Erythroblast (primary cell): Measurements from ENCODE around the gene CSNK1E.

Source experiments
- GATA1 ChIP-seq: IDR thresholded peaks from 2 replicates; pipeline ENCODE4 v1.6.1; 2011; ENCODE audit warnings: low read depth, mild to moderate bottlenecking, control low read depth, low read length, moderate library complexity
- POLR2A ChIP-seq: IDR thresholded peaks from 2 replicates; pipeline ENCODE4 v1.6.1; 2011; ENCODE audit warnings: mild to moderate bottlenecking, low read length

DNA sequence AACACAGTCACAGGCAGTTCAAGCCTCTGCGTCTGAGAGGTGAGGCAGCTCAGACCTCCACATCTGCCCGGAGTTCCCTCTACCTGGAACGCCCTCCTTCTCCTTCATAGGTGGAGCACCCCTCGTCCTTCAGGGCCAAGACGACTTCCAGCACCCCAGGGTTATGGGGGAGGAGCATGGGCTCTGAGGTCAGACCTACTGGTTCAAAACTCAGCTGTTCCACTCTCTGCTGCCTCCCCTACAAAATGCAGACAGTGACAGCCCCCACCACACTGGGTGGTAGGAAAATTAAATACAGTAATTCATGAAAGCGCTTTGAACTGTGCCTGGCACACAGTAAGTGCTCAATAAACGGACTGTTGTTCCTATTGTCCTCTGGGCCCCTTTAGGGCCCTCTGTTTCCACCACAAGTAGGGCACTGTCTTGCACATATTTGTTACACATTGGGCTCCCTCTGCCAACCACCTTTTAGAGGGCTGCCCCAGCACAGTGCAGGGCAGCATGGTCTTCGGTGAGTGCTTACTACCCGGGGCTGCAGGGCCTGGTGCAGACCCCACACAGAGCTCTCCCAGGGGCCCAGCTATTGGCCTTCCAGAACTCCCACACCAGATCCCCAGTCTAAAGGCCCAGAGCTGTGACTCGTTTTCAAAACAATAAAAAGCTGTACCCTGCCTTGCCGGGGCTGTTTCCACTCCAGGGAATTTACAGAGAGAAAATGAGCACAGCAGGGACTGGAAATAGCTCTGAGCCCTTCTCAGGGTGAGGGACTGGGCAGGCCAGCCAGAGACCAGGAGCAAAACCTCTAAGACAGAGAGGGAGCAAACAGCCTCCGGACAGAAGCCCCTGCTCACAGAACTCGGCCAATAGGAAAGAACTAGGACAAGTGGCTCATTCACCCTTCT, 46.9 kb downstream of the CSNK1E start:
- TF ChIP-seq POLR2A, result no peak
- no peak for TF ChIP-seq GATA1
